ENCODE data around the gene FZD2.

FZD2 gene

GRCh38 chr17:44543213-44543904 lies 13.9 kb upstream of the FZD2 start:
- in situ Hi-C loops (cut with MboI; ENCODE audit: low pct_unique_long_range_greater_than_20kb, low sequenced_read_pairs) = loop anchor here (10.0 kb wide), 1 partner anchor 81 kb away; no protein-coding TSS in a partner anchor
- DNase-seq = no peak

- in situ Hi-C loops (cut with MboI; ENCODE audit: low pct_unique_long_range_greater_than_20kb, low sequenced_read_pairs) = loop anchor here (10.0 kb wide), 1 partner anchor 81 kb away; no protein-coding TSS in a partner anchor
- DNase-seq = no peak
Measured at GRCh38 chr17:44543905-44544523, 13.3 kb upstream of the FZD2 start.

- in situ Hi-C loops (cut with MboI; ENCODE audit: low pct_unique_long_range_greater_than_20kb, low sequenced_read_pairs) = loop anchor here (10.0 kb wide), 1 partner anchor 78 kb away; no protein-coding TSS in a partner anchor
- no peak for DNase-seq
Measured at GRCh38 chr17:44546671-44547606, 10.3 kb upstream of the FZD2 start.

GRCh38 chr17:44547625-44548267 lies 9.5 kb upstream of the FZD2 start:
- in situ Hi-C loops (cut with MboI; ENCODE audit: low pct_unique_long_range_greater_than_20kb, low sequenced_read_pairs) = loop anchor here (10.0 kb wide), 1 partner anchor 77 kb away; no protein-coding TSS in a partner anchor
- peak; percentile 45 for DNase-seq

- in situ Hi-C loops (cut with MboI; ENCODE audit: low pct_unique_long_range_greater_than_20kb, low sequenced_read_pairs) = loop anchor here (10.0 kb wide), 1 partner anchor 76 kb away; no protein-coding TSS in a partner anchor
- DNase-seq = no peak
Measured at GRCh38 chr17:44548376-44549230, 8.7 kb upstream of the FZD2 start.

- no peak for DNase-seq
- in situ Hi-C loops (cut with MboI; ENCODE audit: low pct_unique_long_range_greater_than_20kb, low sequenced_read_pairs) = loop anchor here (10.0 kb wide), 1 partner anchor 75 kb away; no protein-coding TSS in a partner anchor
Measured at GRCh38 chr17:44549686-44550085, 7.6 kb upstream of the FZD2 start.

- in situ Hi-C loops (cut with MboI; ENCODE audit: low pct_unique_long_range_greater_than_20kb, low sequenced_read_pairs) = no loop called here
- DNase-seq = no peak
Measured at GRCh38 chr17:44552361-44552760, 4.9 kb upstream of the FZD2 start.

GRCh38 chr17:44555099-44555498 lies 2.2 kb upstream of the FZD2 start:
- in situ Hi-C loops (cut with MboI; ENCODE audit: low pct_unique_long_range_greater_than_20kb, low sequenced_read_pairs) = no loop called here
- DNase-seq = peak; percentile 21

GRCh38 chr17:44556166-44556831 lies 985 bp upstream of the FZD2 start:
- DNase-seq = peak; percentile 67
- in situ Hi-C loops (cut with MboI; ENCODE audit: low pct_unique_long_range_greater_than_20kb, low sequenced_read_pairs) = no loop called here

- DNase-seq = no peak
- in situ Hi-C loops (cut with MboI; ENCODE audit: low pct_unique_long_range_greater_than_20kb, low sequenced_read_pairs) = no loop called here
Measured at GRCh38 chr17:44557651-44558285, 484 bp downstream of the FZD2 start.

- no peak for DNase-seq
- in situ Hi-C loops (cut with MboI; ENCODE audit: low pct_unique_long_range_greater_than_20kb, low sequenced_read_pairs) = no loop called here
Measured at GRCh38 chr17:44558334-44558709, 1.0 kb downstream of the FZD2 start.

GRCh38 chr17:44558710-44559633 lies 1.7 kb downstream of the FZD2 start:
- no peak for DNase-seq
- in situ Hi-C loops (cut with MboI; ENCODE audit: low pct_unique_long_range_greater_than_20kb, low sequenced_read_pairs) = no loop called here

GRCh38 chr17:44559634-44560554 lies 2.6 kb downstream of the FZD2 start:
- no peak for DNase-seq
- in situ Hi-C loops (cut with MboI; ENCODE audit: low pct_unique_long_range_greater_than_20kb, low sequenced_read_pairs) = no loop called here

- in situ Hi-C loops (cut with MboI; ENCODE audit: low pct_unique_long_range_greater_than_20kb, low sequenced_read_pairs) = no loop called here
- DNase-seq = no peak
Measured at GRCh38 chr17:44561237-44561623, 3.9 kb downstream of the FZD2 start.

GRCh38 chr17:44564429-44564828 lies 7.1 kb downstream of the FZD2 start:
- in situ Hi-C loops (cut with MboI; ENCODE audit: low pct_unique_long_range_greater_than_20kb, low sequenced_read_pairs) = no loop called here
- no peak for DNase-seq

All from KBM-7 (cell line).